Mononuclear cell (primary cell): ENCODE results near the gene SSBP3. TPM values are rescaled to one million over a fixed set of nuclear protein-coding genes. Genes with fewer than 3 reads are reported as not detected.

Experiments used
- H3K27me3 ChIP-seq: 2 replicates; pipeline ENCODE4 v1.6.0; 2011; ENCODE audit warnings: low read length, control low read depth; ENCODE audit not compliant: insufficient read depth
- H3K4me1 ChIP-seq: 2 replicates; pipeline ENCODE4 v1.5.1; 2011; ENCODE audit warnings: mild to moderate bottlenecking, low read length, control low read depth; ENCODE audit not compliant: insufficient read depth
- H3K4me3 ChIP-seq: 2 replicates; pipeline ENCODE4 v1.5.1; 2011; ENCODE audit warnings: mild to moderate bottlenecking, low read length, moderate library complexity
- H3K9me3 ChIP-seq: 2 replicates; pipeline ENCODE4 v1.5.1; 2011; ENCODE audit warnings: low read depth, mild to moderate bottlenecking, control low read depth, low read length
- total RNA-seq: library from RNA; depleted of rRNA; stranded (reverse); fragments of >200 nt; gene quantifications from one replicate; pipeline ENCODE4 v1.2.3, GENCODE V29; 2012

Gene SSBP3
- total RNA-seq, 1 donor: 20.8 TPM

DNA sequence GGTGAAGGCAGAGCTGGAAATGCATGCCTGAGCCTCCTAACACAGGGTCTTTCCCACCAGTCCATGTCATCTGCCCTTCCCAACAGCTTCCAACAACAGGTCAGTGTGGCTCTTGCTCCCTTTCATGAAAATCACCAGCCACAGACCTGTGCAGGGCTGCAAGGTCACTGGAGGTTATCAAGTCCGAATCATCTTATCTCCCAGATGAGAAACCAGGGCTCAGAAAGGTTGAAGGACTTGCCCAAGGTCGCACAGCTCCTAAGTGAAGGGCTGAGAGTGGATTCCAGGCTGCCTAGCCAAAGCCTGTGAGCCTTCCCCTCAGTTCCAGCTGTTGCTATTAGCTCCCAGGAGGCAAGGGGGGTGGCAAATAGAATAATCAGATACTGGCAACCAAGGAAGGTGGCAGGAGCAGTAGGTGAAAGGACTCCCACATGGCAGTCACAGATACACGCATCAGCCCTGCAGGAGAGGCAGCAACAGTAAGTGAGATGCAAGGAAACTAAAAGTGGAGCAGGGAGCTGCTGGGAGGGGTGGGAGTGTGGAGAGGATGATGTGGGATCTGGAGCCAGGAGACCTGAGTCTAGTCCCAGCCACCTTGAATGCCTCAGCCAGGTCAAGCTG lies 74.2 kb downstream of the SSBP3 start:
- Histone ChIP-seq H3K9me3 (no peaks in the 10 kb centered on the region), H3K27me3 (no peaks in the 10 kb centered on the region), H3K4me1 (peaks cover 8% of the 10 kb centered on the region), H3K4me3 (no peak overlapping the region)

GRCh38 chr1:54331091-54331772 lies 75.0 kb downstream of the SSBP3 start:
- Histone ChIP-seq H3K4me1 (peaks cover 8% of the 10 kb centered on the region), H3K4me3 (no peak overlapping the region), H3K27me3 (no peaks in the 10 kb centered on the region), H3K9me3 (no peaks in the 10 kb centered on the region)

GRCh38 chr1:54329312-54330003 lies 76.7 kb downstream of the SSBP3 start:
- no peak overlapping the region for H3K4me3 ChIP-seq
- no peaks in the 10 kb centered on the region for H3K9me3 ChIP-seq
- no peaks in the 10 kb centered on the region for H3K27me3 ChIP-seq
- peaks cover 8% of the 10 kb centered on the region for H3K4me1 ChIP-seq

DNA sequence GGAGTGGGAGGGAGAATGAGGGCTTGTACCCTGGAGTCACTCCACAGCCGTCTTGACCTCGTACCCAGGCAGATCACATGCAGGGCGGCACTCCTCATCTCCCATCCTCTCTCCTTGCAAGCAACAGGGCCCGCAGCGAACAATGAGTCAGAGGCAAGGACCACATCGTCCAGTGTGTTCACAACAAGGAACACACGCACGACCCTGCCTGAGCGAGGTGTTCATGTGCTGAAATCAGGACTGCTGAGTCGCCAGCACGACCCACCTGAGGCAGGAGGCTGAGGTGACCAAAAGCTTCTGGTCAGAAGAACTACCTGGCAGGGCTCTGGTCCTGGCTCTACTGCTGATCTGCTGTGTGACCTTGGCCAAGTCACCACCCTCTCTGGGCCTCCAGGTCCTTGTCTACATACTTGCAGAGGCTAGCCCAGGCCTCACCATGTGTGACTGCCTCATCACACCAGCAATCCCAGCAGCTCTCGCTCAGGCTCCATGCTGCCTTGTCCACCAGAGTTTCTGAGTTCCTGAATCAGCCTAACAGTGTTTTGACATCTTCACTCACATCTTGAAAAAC lies 78.0 kb downstream of the SSBP3 start:
- peaks cover 8% of the 10 kb centered on the region for H3K4me1 ChIP-seq
- H3K27me3 ChIP-seq: no peaks in the 10 kb centered on the region
- H3K4me3 ChIP-seq: no peak overlapping the region
- H3K9me3 ChIP-seq: no peaks in the 10 kb centered on the region

DNA sequence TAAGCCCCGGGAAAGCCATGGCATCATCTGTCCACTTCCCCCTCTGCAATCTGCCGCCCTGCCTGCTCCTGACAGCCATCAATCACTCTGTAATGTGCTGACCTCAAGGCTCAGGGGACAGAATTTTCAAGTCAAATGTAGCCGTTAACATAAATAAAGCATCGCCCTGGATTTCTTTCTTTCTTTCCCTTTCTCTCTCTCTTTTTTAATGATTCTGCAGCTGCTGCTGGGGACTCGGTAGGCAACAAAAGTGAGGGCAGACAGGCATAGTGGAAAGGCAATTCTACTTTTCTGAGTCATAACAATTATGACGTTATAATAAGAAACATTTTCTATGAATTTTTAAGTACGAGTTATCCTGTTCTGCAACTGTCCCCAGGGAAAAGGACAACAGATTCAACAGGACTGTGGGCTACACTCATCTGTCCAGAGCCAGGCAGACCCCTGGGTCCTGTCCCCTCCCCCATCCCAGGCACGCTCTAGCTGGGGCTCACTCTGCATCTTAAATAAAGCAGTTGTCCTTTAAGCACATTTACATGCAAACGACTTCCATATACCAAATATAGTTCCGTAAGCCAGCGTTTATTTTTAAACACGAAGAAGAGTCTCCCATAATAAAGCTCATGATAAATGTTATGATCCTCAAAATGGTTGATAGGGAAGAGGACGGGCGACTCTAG lies 78.7 kb downstream of the SSBP3 start:
- H3K4me1 ChIP-seq: peaks cover 4% of the 10 kb centered on the region
- no peaks in the 10 kb centered on the region for H3K27me3 ChIP-seq
- H3K4me3 ChIP-seq: no peak overlapping the region
- no peaks in the 10 kb centered on the region for H3K9me3 ChIP-seq

DNA sequence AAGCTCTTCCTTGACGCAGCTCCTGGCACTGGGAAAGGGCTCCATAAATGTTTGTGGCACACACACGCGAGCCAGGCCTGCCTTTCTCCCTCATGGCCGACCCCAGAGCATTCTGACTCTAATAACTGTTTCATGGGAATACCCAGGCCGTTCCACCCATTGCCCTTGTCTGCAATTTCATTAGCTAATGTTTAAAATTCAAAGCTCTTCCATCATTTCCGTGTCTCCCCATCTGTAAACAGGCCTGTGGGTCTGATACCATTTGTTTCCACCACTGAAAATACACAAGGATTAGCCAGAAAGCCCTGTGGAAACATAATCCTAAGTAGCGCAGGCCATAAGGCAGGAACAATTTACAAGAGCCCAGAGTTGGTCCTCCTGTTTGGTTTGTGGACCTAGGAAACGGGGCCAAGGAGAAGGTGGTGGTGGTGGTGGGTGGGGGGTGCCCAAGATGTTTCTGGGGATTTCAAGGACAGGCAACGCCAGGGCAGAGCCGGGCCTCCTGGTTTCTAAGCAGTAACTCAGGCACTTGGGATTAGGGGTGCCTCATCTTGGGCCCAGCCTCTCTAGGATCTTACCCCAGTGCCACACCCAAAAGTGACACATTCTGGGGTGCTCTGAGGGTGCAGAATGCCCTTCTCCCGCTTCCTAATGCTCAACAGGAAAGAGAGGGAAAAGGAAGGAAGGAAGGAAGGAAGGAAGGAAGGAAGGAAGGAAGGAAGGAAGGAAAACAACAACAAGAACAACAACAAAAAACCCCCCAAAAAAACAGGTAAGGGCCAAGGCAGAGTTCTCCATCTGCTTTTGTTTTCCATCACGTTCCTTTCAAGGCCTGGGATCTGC lies 79.4 kb downstream of the SSBP3 start:
- peaks cover under 1% of the 10 kb centered on the region for H3K4me1 ChIP-seq
- H3K4me3 ChIP-seq: no peak overlapping the region
- no peaks in the 10 kb centered on the region for H3K9me3 ChIP-seq
- H3K27me3 ChIP-seq: no peaks in the 10 kb centered on the region

- H3K9me3 ChIP-seq: no peaks in the 10 kb centered on the region
- H3K4me3 ChIP-seq: no peak overlapping the region
- H3K27me3 ChIP-seq: no peaks in the 10 kb centered on the region
- H3K4me1 ChIP-seq: no peaks in the 10 kb centered on the region
These were observed 80.3 kb downstream of the SSBP3 start for GRCh38 chr1:54325703-54326461.

GRCh38 chr1:54325284-54325683 lies 80.9 kb downstream of the SSBP3 start:
- H3K4me3 ChIP-seq: no peak overlapping the region
- no peaks in the 10 kb centered on the region for H3K9me3 ChIP-seq
- H3K27me3 ChIP-seq: no peaks in the 10 kb centered on the region
- no peaks in the 10 kb centered on the region for H3K4me1 ChIP-seq

- Histone ChIP-seq H3K9me3 (no peaks in the 10 kb centered on the region), H3K27me3 (no peaks in the 10 kb centered on the region), H3K4me1 (no peaks in the 10 kb centered on the region), H3K4me3 (no peak overlapping the region)
These were observed 81.7 kb downstream of the SSBP3 start for GRCh38 chr1:54324251-54325140.

GRCh38 chr1:54323921-54324250 lies 82.3 kb downstream of the SSBP3 start:
- Histone ChIP-seq H3K9me3 (no peaks in the 10 kb centered on the region), H3K4me3 (no peak overlapping the region), H3K4me1 (no peaks in the 10 kb centered on the region), H3K27me3 (no peaks in the 10 kb centered on the region)

DNA sequence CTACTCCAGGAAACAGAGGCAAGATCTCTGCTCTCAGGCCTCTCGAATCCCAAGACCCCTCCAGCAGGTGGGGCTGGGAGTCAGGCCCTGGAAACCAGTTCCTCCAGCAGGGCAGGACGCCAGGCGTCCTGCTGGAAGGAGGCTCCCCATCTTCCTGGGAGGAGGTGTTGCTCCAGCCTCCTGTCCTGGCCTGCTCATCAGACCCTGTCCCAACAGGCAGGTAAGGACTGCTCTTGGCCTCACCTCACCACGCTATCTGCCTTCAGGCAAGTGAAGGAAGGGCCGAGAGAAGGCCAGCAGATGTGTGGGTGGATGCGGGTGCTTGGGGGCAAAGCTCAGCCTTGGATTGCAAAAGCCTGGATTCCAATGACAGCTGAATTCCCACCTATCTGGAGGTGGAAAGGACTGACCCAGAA lies 82.9 kb downstream of the SSBP3 start:
- H3K4me1 ChIP-seq: no peaks in the 10 kb centered on the region
- H3K27me3 ChIP-seq: no peaks in the 10 kb centered on the region
- no peaks in the 10 kb centered on the region for H3K9me3 ChIP-seq
- no peak overlapping the region for H3K4me3 ChIP-seq

GRCh38 chr1:54318246-54318814 lies 87.9 kb downstream of the SSBP3 start:
- Histone ChIP-seq H3K4me3 (no peak overlapping the region), H3K9me3 (no peaks in the 10 kb centered on the region), H3K4me1 (no peaks in the 10 kb centered on the region), H3K27me3 (no peaks in the 10 kb centered on the region)

- Histone ChIP-seq H3K9me3 (no peaks in the 10 kb centered on the region), H3K4me3 (no peak overlapping the region), H3K27me3 (no peaks in the 10 kb centered on the region), H3K4me1 (peaks cover 4% of the 10 kb centered on the region)
These were observed 89.1 kb downstream of the SSBP3 start for GRCh38 chr1:54317084-54317483.
